Gastroesophageal sphincter (tissue), 4 donors: ENCODE data around the gene CCDC127. TPM values are rescaled to one million over a fixed set of nuclear protein-coding genes. Genes with fewer than 3 reads are reported as not detected.

ENCODE experiments used
- ATAC-seq: fragments of 150-250 bp; one replicate; pipeline ENCODE4 v1.9.1; 2016; ENCODE audit warnings: mild to moderate bottlenecking, moderate library complexity
- H3K27ac ChIP-seq, 4 donors: fragments of 200-600 bp; sonication (generic) in 3 of 4; 1 replicate in 3 of 4; 2 replicates in 1 of 4; pipeline ENCODE4 v1.5.1; 2016 to 2019
- H3K27me3 ChIP-seq: fragments of 200-600 bp; sonication (generic); one replicate; pipeline ENCODE4 v1.5.1; 2019
- H3K36me3 ChIP-seq, 2 donors: fragments of 200-600 bp; sonication (generic); one replicate each; pipeline ENCODE4 v1.5.1; 2019; ENCODE audit warnings: control low read depth in 1 of 2
- H3K4me1 ChIP-seq, 3 donors: fragments of 200-600 bp; sonication (generic); 1 replicate in 2 of 3; 2 replicates in 1 of 3; pipeline ENCODE4 v1.5.1; 2016 to 2019; ENCODE audit warnings: control low read depth in 2 of 3
- H3K4me3 ChIP-seq, 2 donors: fragments of 200-600 bp; sonication (generic); one replicate each; pipeline ENCODE4 v1.5.1; 2019; ENCODE audit warnings: mild to moderate bottlenecking in 1 of 2, moderate library complexity in 1 of 2
- H3K9me3 ChIP-seq, 3 donors: fragments of 200-600 bp; sonication (generic); one replicate each; pipeline ENCODE4 v1.5.1; 2017 to 2019; ENCODE audit warnings: control low read depth in 2 of 3
- CTCF ChIP-seq, 4 experiments: fragments of 200-600 bp in 2 of 4; fragments of 450-650 bp in 2 of 4; sonication (generic) in 1 of 4; IDR thresholded peaks; one replicate each; pipeline ENCODE4 v1.5.1; 2017 to 2019; ENCODE audit warnings: antibody characterized with exemption in 4 of 4, mild to moderate bottlenecking in 2 of 4, moderate library complexity in 2 of 4
- EP300 ChIP-seq: sonication (generic); formaldehyde crosslinking; IDR thresholded peaks from one replicate; pipeline ENCODE4 v1.6.1; 2017; ENCODE audit warnings: antibody characterized with exemption, mild to moderate bottlenecking
- POLR2A ChIP-seq, 2 donors: fragments of 450-650 bp; IDR thresholded peaks; one replicate each; pipeline ENCODE4 v1.6.1; 2017; ENCODE audit warnings: antibody characterized with exemption in 2 of 2, mild to moderate bottlenecking in 2 of 2, moderate library complexity in 1 of 2
- POLR2AphosphoS5 ChIP-seq: sonication (generic); formaldehyde crosslinking; IDR thresholded peaks from one replicate; pipeline ENCODE4 v1.6.1; 2017; ENCODE audit warnings: antibody characterized with exemption
- WGBS, 2 donors: methylation state at CpG; one replicate each; pipeline ENCODE4 v1.1.5; 2018; ENCODE audit warnings: low coverage in 1 of 2; 5-methylcytosine and 5-hydroxymethylcytosine counted together
- total RNA-seq, 4 donors: library from RNA; depleted of rRNA; stranded (reverse); fragments of >200 nt; gene quantifications; one replicate each; pipeline ENCODE4 v1.1.0, GENCODE V29; 2016

Gene CCDC127
- total RNA-seq, 4 donors from 2014 or later = 6.5 to 11.7 (median 8.2) TPM

- H3K4me1 ChIP-seq = peaks cover 0 to 5% (median 0%) of the 10 kb centered on the region in 3 donors
- peaks cover 19% of the 10 kb centered on the region for H3K27me3 ChIP-seq
- WGBS, 2 donors = 100% methylated on average over 2 of the region's 14 CpGs; no CpG with 5 or more reads in 1 of the 2 donors
- H3K27ac ChIP-seq = no peak overlapping the region
- ATAC-seq = no peak
- H3K36me3 ChIP-seq = no peaks in the 10 kb centered on the region
- TF ChIP-seq EP300 (no peak), POLR2A (IDR thresholded peaks at IDR 0.05) (no peak), POLR2AphosphoS5 (no peak), CTCF (IDR thresholded peaks at IDR 0.05) (no peak)
- H3K4me3 ChIP-seq = no peak overlapping the region
- no peaks in the 10 kb centered on the region for H3K9me3 ChIP-seq
These were observed 53.7 kb downstream of the CCDC127 start for GRCh38 chr5:164244-164643.

- Histone ChIP-seq H3K36me3 (no peaks in the 10 kb centered on the region), H3K27ac (no peak overlapping the region), H3K4me3 (no peak overlapping the region), H3K4me1 (peaks cover 0 to 4% (median 0%) of the 10 kb centered on the region in 3 donors), H3K27me3 (peaks cover 23% of the 10 kb centered on the region), H3K9me3 (no peaks in the 10 kb centered on the region)
- no peak for ATAC-seq
- WGBS, 2 donors = 75 to 83% methylated on average over 6 to 8 of the region's 13 CpGs
- no peak for TF ChIP-seq POLR2AphosphoS5
- no peak for TF ChIP-seq CTCF (IDR thresholded peaks at IDR 0.05)
- TF ChIP-seq POLR2A (IDR thresholded peaks at IDR 0.05) = no peak
These were observed 54.1 kb downstream of the CCDC127 start for GRCh38 chr5:163841-164240.

GRCh38 chr5:163338-163620 is 54.7 kb downstream of the CCDC127 start:
- Histone ChIP-seq H3K36me3 (no peaks in the 10 kb centered on the region), H3K4me1 (peaks cover 0 to 3% (median 0%) of the 10 kb centered on the region in 3 donors), H3K9me3 (no peaks in the 10 kb centered on the region), H3K4me3 (no peak overlapping the region), H3K27me3 (peaks cover 24% of the 10 kb centered on the region), H3K27ac (no peak overlapping the region)
- no peak for ATAC-seq
- TF ChIP-seq EP300 (no peak), POLR2A (IDR thresholded peaks at IDR 0.05) (no peak), POLR2AphosphoS5 (no peak), CTCF (IDR thresholded peaks at IDR 0.05) (no peak)
- WGBS, 2 donors = 100% methylated on average over 1 of the region's 7 CpGs; no CpG with 5 or more reads in 1 of the 2 donors

GRCh38 chr5:162565-163337 is 55.2 kb downstream of the CCDC127 start:
- no peak for ATAC-seq
- H3K27me3 ChIP-seq = peaks cover 24% of the 10 kb centered on the region
- no peaks in the 10 kb centered on the region for H3K9me3 ChIP-seq
- TF ChIP-seq EP300 (no peak), CTCF (IDR thresholded peaks at IDR 0.05) (no peak), POLR2A (IDR thresholded peaks at IDR 0.05) (no peak), POLR2AphosphoS5 (no peak)
- no peak overlapping the region for H3K27ac ChIP-seq
- H3K4me3 ChIP-seq = no peak overlapping the region
- H3K4me1 ChIP-seq = no peaks in the 10 kb centered on the region
- no CpG with 5 or more reads among the region's 23 CpGs for WGBS, 2 donors
- no peaks in the 10 kb centered on the region for H3K36me3 ChIP-seq

- H3K9me3 ChIP-seq = no peaks in the 10 kb centered on the region
- TF ChIP-seq POLR2AphosphoS5 = no peak
- no peak for TF ChIP-seq EP300
- no peak for TF ChIP-seq POLR2A (IDR thresholded peaks at IDR 0.05)
- no peak for TF ChIP-seq CTCF (IDR thresholded peaks at IDR 0.05)
- H3K27ac ChIP-seq = no peak overlapping the region
- no peak for ATAC-seq
- H3K36me3 ChIP-seq = no peaks in the 10 kb centered on the region
- WGBS, 2 donors = 100% methylated on average over 1 of the region's 19 CpGs; no CpG with 5 or more reads in 1 of the 2 donors
- no peaks in the 10 kb centered on the region for H3K4me1 ChIP-seq
- no peak overlapping the region for H3K4me3 ChIP-seq
- peaks cover 24% of the 10 kb centered on the region for H3K27me3 ChIP-seq
These were observed 55.8 kb downstream of the CCDC127 start for GRCh38 chr5:162190-162564.
